Stimulated activated CD4-positive, alpha-beta T cell treated with anti-CD3 and anti-CD28 coated beads, Interleukin-2, amount 100 ng/mL, for 48 hours (primary cell): ENCODE measurements around the gene RBM39.

Experiments
- DNase-seq, 2 donors: peaks; one replicate each; pipeline ENCODE4 v3.0.0-alpha.2; 2020

The RBM39 gene

GRCh38 chr20:35665949-35666288 is 76.1 kb downstream of the RBM39 start:
- DNase-seq, result no peak

- peak; percentile 88 for DNase-seq
Measured at GRCh38 chr20:35664466-35665206, 77.4 kb downstream of the RBM39 start, which contains the start of the genes CPNE1 and RBM12. Gene CPNE1 (minus strand): TSS chr20:35664900. CDS start chr20:35632923, 31,977 bp downstream. Gene RBM12 (minus strand): TSS chr20:35664900. CDS start chr20:35655322, 9,578 bp downstream.

GRCh38 chr20:35663516-35664465 is 78.3 kb downstream of the RBM39 start:
- DNase-seq, result peak; percentile 45

GRCh38 chr20:35662551-35662950 is 79.5 kb downstream of the RBM39 start:
- DNase-seq, result no peak

- DNase-seq, result no peak
Measured at GRCh38 chr20:35661908-35662307, 80.2 kb downstream of the RBM39 start.

- no peak for DNase-seq
Measured at GRCh38 chr20:35661053-35661452, 81.0 kb downstream of the RBM39 start.

GRCh38 chr20:35660122-35660937 is 81.7 kb downstream of the RBM39 start:
- DNase-seq, result peak; percentile 16 to 22

GRCh38 chr20:35657271-35657670 is 84.8 kb downstream of the RBM39 start:
- no peak for DNase-seq

GRCh38 chr20:35654415-35654814 is 87.6 kb downstream of the RBM39 start:
- no peak for DNase-seq

- DNase-seq, result no peak
Measured at GRCh38 chr20:35653893-35654292, 88.2 kb downstream of the RBM39 start.
